ENCODE measurements around the gene S100A7A.

Gene S100A7A

GRCh38 chr1:153389973-153390879 is 26.1 kb upstream of the S100A7A start:
- H3K27ac ChIP-seq, result no peak overlapping the region
- TF ChIP-seq, protein P1, sequence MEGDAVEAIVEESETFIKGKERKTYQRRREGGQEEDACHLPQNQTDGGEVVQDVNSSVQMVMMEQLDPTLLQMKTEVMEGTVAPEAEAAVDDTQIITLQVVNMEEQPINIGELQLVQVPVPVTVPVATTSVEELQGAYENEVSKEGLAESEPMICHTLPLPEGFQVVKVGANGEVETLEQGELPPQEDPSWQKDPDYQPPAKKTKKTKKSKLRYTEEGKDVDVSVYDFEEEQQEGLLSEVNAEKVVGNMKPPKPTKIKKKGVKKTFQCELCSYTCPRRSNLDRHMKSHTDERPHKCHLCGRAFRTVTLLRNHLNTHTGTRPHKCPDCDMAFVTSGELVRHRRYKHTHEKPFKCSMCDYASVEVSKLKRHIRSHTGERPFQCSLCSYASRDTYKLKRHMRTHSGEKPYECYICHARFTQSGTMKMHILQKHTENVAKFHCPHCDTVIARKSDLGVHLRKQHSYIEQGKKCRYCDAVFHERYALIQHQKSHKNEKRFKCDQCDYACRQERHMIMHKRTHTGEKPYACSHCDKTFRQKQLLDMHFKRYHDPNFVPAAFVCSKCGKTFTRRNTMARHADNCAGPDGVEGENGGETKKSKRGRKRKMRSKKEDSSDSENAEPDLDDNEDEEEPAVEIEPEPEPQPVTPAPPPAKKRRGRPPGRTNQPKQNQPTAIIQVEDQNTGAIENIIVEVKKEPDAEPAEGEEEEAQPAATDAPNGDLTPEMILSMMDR (IDR thresholded peaks at IDR 0.05), result no peak

GRCh38 chr1:153390938-153391710 is 25.2 kb upstream of the S100A7A start, which contains the start of gene S100A8:
TSS of gene S100A8 (minus strand) at chr1:153391073. CDS start at chr1:153390535, 538 bp downstream.
- TF ChIP-seq ZFX (IDR thresholded peaks at IDR 0.05; ENCODE audit: borderline replicate concordance), result no peak
- TF ChIP-seq, protein P1 (IDR thresholded peaks at IDR 0.05), result no peak
- H3K27ac ChIP-seq, result no peak within 1 kb of the TSS

DNA sequence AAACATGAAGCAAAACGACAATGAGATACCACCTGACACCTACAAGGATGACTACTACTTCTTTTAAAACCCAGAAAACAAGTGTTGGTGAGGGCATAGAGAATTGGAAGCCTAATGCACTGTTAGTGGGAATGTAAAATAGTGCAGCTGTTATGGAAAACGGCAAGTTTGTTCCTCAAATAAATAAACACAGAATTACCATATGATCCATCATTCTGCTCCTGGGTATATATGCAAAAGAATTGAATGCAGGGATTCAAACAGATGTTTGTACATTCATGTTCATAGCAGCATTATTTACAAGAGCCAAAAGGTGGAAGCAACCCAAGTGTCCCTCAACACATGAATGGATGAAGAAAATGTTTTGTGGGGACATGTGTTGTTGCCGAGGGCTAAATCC is 24.1 kb upstream of the S100A7A start:
- no peak overlapping the region for H3K27ac ChIP-seq
- no peak for TF ChIP-seq ZFX (IDR thresholded peaks at IDR 0.05; ENCODE audit: borderline replicate concordance)
- TF ChIP-seq, protein P1 (IDR thresholded peaks at IDR 0.05), result no peak

DNA sequence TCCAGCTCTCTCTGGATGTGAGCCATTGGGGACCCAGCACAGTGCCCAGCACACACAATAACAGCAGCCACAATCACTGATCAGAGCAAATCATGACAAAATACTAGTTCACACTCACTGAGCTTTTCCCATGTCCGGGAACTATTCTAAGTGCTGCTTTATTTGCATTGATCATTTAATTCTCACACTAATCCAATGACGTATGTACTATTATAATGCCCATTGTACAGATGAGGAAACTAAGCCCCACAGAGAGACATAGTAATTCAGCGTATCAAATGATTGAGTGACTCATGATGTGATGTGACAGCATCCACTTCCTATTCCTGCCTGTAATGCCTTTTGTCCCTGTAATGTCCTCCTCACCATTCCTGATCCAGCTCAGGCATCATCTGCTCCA is 23.5 kb upstream of the S100A7A start:
- H3K27ac ChIP-seq, result no peak overlapping the region
- TF ChIP-seq ZFX (IDR thresholded peaks at IDR 0.05; ENCODE audit: borderline replicate concordance), result no peak
- TF ChIP-seq, protein P1 (IDR thresholded peaks at IDR 0.05), result no peak

DNA sequence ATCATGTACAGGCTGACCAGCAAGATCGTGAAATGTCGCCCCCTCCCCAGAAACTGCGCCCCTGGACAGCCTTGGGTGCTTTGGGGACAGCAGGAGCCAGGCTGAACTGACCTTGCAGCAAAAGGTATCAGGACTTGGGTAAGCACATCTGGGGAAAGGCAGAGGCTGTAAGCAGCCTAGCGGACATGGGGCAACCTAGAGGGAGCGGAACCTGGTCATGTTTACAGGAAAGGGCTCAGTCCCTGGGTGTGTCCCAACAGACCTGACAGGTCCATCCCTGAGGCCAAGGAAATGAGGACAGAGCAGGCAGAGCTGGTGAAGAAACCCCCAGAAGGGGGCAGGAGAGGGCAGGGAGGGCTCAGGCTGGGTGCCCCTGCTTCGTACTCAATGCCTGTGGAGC is 22.4 kb upstream of the S100A7A start:
- no peak overlapping the region for H3K27ac ChIP-seq
- TF ChIP-seq, protein P1 (IDR thresholded peaks at IDR 0.05), result no peak
- no peak for TF ChIP-seq ZFX (IDR thresholded peaks at IDR 0.05; ENCODE audit: borderline replicate concordance)

DNA sequence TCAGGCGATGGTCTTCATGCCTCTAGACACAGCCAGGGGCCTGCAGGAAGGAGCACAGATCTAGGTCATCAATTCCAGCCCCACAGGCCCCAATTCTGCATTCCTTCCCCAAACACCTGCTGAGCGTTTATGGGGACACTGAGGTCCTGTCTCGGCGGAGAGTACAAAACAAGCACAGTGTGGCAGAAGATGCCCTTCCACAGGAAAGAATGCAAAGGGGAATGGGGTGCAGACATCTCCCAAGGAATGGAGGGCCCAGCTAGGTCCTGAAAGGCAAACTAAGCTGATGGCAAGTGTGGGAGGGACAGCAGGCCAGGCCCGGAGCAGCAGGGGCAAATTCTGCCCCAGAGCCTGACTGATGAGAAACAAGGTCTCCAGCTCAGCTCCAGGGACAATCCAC is 21.9 kb upstream of the S100A7A start:
- no peak for TF ChIP-seq ZFX (IDR thresholded peaks at IDR 0.05; ENCODE audit: borderline replicate concordance)
- TF ChIP-seq, protein P1 (IDR thresholded peaks at IDR 0.05), result no peak
- no peak overlapping the region for H3K27ac ChIP-seq

Data from 22Rv1 (cell line).